NCI-H1105 (cell line): ENCODE results near the gene TBXA2R.

Source experiments
- DNase-seq: peaks from one replicate; lab custom pipeline; 2025; lab: John Stamatoyannopoulos, UW

Gene TBXA2R

GRCh38 chr19:3619631-3620012, 12.9 kb upstream of the TBXA2R start:
- no peak for DNase-seq

GRCh38 chr19:3618811-3619630, 12.3 kb upstream of the TBXA2R start:
- no peak for DNase-seq

GRCh38 chr19:3618144-3618810, 11.6 kb upstream of the TBXA2R start:
- DNase-seq, result no peak

GRCh38 chr19:3617463-3617862, 10.8 kb upstream of the TBXA2R start:
- DNase-seq, result no peak

GRCh38 chr19:3615524-3616135, 9.0 kb upstream of the TBXA2R start:
- no peak for DNase-seq

GRCh38 chr19:3614858-3615505, 8.3 kb upstream of the TBXA2R start:
- no peak for DNase-seq

GRCh38 chr19:3613818-3614661, 7.4 kb upstream of the TBXA2R start:
- DNase-seq, result no peak

GRCh38 chr19:3612901-3613741, 6.4 kb upstream of the TBXA2R start:
- no peak for DNase-seq

GRCh38 chr19:3612330-3612729, 5.7 kb upstream of the TBXA2R start:
- DNase-seq, result no peak

GRCh38 chr19:3611841-3612240, 5.2 kb upstream of the TBXA2R start:
- DNase-seq, result no peak

GRCh38 chr19:3610745-3611717, 4.4 kb upstream of the TBXA2R start:
- no peak for DNase-seq

- no peak for DNase-seq
Measured at GRCh38 chr19:3609779-3610719, 3.4 kb upstream of the TBXA2R start.

- no peak for DNase-seq
Measured at GRCh38 chr19:3608750-3609322, 2.2 kb upstream of the TBXA2R start.

GRCh38 chr19:3608079-3608641, 1.5 kb upstream of the TBXA2R start:
- DNase-seq, result no peak

GRCh38 chr19:3607303-3608078, 816 bp upstream of the TBXA2R start:
- no peak for DNase-seq

- peak; percentile 52 for DNase-seq
Measured at GRCh38 chr19:3606174-3606689, 443 bp downstream of the TBXA2R start.

GRCh38 chr19:3605770-3606169, 905 bp downstream of the TBXA2R start:
- no peak for DNase-seq
